Stimulated activated CD8-positive, alpha-beta memory T cell treated with anti-CD3 and anti-CD28 coated beads, Interleukin-7, amount 100 ng/mL, for 24 hours (primary cell): ENCODE data around the gene CGNL1.

ENCODE experiments used
- DNase-seq: peaks from one replicate; pipeline ENCODE4 v3.0.0-alpha.2; 2020; ENCODE audit warnings: low read depth

Gene CGNL1

DNA sequence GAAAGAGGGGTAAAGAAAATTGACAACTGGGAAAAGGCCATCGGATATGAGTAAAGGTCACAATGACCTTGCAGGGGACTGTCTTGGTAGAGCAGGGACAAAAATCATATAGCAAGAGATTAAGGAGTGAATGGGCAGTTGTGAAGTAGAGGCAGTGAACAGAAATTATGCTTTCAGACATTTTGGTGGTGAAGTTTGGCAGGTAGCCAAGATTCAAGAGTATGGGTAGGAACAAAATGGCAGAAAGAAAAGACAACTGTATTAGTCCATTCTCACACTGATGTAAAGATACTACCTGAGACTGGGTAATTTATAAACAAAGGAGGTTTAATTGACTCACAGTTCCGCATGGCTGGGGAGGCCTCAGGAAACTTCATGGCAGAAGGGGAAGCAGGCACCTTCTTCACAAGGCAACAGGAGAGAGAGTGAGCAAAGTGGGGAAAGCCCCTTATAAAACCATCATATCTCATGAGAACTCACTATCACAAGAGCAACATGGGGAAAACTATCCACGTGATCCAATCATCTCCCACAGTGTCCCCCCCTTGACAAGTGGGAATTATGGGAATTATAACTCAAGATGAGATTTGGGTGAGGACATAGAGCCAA, 84.0 kb downstream of the CGNL1 start:
- DNase-seq = no peak

DNA sequence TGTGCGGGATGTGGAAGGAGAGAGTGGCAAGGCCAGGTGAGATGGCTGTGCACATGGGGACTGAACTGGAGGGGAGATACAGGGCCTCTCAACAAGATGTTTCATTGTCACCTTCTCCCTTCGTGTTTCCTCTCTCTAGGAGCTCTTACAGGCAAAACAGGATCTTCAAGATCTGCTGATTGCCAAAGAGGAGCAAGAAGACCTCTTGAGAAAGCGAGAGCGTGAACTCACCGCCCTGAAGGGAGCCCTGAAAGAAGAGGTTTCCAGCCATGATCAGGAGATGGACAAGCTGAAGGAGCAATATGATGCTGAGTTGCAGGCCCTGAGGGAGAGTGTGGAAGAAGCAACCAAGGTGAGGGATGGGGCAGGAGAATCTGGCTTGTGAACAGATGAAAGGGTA, 85.2 kb downstream of the CGNL1 start:
- no peak for DNase-seq

GRCh38 chr15:57462381-57462780, 86.1 kb downstream of the CGNL1 start:
- no peak for DNase-seq

DNA sequence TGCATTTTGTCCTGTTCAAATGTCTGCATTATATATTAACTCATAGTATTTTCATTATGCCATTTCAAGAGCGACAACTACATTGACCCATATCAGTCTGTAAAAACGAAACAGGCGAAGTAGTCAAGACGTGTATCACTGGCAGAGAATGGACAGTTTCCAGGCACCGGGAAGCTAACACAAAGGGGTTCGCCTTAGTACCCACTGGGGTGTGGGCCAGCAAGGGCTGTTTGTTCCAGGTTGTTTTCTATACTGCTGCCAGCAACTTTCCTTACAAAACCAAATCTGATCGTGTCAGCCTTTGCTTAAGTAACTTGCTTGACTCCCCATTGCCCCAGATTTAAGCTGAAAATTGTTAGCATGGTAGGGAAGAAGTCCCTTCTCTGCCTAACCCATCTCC, 87.1 kb downstream of the CGNL1 start:
- no peak for DNase-seq

DNA sequence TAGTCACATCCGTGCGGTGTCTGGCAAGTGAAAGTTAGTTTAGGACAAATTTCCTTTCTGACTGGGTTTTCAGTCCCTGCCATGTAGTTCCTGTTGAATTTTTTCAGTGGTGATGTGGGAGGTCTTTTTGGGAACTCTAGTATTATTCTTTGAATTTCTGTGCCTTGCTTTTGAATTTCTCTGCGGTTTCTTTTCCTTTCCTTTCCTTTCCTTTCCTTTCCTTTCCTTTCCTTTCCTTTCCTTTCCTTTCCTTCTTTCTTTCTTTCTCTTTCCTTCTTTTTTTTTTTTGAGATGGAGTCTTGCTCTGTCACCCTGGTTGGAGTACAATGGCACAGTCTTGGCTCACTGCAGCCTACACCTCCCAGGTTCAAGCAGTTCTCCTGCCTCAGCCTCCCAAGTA, 88.2 kb downstream of the CGNL1 start:
- DNase-seq = no peak

DNA sequence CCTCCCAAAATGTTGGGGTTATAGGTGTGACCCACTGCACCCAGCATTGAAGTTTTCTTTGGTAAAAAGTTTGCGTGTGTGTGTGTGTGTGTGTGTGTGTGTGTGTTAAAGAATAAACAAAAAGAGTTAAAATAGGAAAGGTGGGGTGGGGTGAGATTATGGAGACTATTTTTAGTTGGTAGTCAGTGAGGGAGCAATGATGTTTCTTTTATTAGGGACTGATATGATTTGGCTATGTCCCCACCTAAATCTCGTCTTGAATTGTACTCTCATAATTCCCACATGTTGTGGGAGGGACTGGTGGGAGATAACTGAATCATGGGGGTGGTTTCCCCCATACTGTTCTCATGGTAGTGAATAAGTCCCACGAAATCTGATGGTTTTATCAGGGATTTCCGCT, 92.2 kb downstream of the CGNL1 start:
- DNase-seq = no peak

- no peak for DNase-seq
Measured at GRCh38 chr15:57470543-57470942, 94.2 kb downstream of the CGNL1 start.

GRCh38 chr15:57472861-57473260, 96.6 kb downstream of the CGNL1 start:
- DNase-seq = no peak

DNA sequence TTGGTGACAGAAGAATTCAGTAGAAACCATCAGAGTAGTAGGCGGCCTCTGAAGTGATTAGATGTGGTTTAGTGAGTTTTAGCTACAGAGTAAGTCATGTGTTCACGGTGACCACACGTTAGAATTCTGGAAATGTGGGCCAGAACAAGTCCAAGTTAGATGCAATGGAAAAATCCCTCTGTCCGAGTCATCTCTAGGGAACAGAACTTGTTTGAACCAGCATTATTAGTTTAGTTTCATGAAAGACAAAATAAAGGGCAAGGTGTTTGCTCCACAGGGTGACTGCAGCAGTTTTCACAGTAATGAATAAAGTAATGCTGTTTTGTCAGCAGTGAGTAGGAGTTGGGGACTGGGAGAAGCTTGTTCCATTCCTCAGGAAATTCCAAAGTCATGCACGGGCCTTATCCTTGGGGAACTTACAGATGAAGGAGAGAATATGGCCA, 100.2 kb downstream of the CGNL1 start:
- no peak for DNase-seq

GRCh38 chr15:57477736-57478522, 101.6 kb downstream of the CGNL1 start:
- no peak for DNase-seq

DNA sequence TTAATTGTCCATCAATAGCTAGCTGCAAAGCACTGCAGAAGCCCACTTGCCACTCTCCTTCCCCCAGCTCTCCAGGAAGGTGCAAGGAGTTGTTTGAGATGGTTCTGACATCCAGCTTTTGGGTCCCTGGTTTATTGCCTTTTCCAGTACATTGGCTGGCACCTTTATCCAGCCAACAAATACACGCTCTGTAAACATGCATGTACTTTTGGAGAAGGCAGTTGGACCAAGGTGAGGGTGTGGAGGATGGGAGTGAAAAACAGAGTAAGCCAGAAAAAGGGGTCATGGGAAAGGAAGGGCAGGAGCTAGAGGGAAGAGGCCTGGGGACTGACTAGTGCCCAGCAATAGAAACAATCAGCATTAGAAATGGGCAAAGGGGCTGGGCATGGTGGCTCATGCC, 102.7 kb downstream of the CGNL1 start:
- no peak for DNase-seq

DNA sequence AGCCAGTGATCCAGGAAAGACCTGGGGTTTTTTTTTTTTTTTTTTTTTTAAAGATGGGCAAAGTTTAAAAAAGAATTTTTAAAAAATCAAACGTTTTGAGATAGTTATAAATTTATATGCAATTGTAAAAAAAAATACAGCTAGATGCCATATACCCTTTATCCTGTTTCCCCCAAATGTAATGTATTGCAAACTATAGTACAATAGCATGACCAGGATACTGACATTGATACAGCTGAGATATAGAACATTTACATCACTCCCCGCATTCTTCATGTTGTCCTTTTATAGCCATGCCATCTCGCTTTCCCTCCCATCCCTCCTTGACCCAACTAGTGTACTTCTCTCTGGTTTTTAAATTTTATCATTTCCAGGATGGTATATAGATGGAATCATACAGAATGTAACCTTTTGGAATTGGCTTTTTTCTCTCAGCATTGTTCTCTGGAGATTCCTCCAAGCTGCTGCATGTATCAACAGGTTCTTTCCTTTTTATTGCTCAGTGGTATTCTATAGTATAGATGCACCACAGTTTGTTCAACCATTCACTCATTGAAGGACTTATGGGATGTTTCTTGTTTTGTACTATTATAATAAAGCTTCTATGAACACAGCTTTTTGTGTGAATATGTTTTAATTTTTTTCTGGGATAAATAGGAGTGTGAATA, 104.9 kb downstream of the CGNL1 start:
- DNase-seq = no peak

DNA sequence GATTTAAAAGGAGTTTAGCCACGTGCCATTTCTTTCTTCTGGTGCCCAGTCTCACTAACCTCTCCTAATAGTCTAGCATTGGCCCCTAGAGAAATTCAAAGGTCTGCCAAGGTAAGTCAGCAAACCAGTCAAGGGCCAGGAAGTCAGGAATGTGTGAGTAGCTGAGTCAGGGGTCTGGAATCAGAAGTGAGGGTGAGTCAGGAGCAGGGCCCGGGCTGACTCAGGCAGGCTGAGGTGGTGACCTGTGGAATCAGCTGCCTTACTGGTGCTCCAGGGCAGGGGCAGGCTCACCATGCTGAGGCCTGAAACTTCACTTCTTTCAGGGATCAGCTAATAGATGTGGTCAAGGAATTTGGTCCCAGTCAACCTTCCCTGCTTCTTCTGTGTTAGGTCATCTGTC, 109.6 kb downstream of the CGNL1 start:
- no peak for DNase-seq

GRCh38 chr15:57486833-57487232, 110.5 kb downstream of the CGNL1 start:
- DNase-seq = no peak

DNA sequence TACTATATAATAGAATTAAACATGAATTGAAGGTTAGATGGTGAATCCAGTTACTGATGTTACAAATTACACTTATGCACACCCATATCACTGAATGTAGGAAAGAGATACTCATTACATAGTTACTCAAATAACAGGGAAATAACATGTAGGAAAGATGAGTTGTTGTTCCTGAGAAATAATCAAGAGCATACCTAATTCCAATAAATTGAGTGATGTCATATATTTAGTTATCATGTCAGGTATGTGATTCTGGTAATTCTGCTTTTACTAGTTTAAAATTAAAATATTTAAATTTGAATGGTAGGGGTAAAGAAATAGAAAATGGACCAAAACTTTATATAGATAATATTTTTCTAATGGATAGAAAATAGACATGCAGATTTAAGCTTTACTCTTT, 112.8 kb downstream of the CGNL1 start:
- DNase-seq = no peak

DNA sequence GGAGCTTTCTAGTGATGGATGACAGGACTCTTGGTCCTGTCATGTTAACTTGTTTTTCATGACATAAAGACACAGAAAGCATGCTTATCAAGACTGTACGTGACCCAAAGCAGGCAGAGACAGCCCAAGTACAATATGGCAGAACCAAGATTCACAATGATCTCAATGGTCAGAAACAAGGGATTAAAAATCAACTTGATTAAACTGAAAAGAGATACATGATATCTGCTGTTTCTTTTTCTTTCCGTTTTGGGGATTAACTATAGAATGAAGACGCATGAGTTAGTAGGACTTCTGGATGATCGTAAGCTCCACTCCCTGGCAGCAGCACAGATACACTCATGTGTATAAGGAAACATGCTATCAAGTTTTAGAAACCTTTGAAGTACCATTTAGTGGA, 117.0 kb downstream of the CGNL1 start:
- DNase-seq = no peak

- no peak for DNase-seq
Measured at GRCh38 chr15:57494581-57494980, 118.3 kb downstream of the CGNL1 start.

DNA sequence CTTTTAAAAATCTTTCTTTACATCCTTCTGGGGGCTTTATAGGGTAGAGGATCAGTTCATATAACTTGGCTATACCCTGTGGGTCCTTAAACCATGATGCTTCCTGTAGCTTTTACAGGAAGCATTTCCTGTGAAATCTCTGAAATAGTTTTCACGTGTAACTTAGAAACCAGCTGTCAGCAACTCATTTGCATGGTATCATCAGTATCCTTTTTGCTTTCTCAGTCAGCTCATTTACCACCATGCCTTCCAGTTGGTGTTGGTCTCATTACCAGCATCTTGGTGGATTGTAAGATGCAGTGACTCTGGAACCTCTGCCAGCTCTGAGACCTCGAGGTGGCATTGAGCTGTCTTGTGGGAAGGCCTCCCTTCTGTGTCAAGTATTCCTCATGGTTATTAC, 118.7 kb downstream of the CGNL1 start:
- DNase-seq = no peak

GRCh38 chr15:57495554-57496165, 119.4 kb downstream of the CGNL1 start:
- DNase-seq = no peak

- DNase-seq = no peak
Measured at GRCh38 chr15:57496594-57496945, 120.3 kb downstream of the CGNL1 start.

- no peak for DNase-seq
Measured at GRCh38 chr15:57496946-57497869, 120.9 kb downstream of the CGNL1 start.

DNA sequence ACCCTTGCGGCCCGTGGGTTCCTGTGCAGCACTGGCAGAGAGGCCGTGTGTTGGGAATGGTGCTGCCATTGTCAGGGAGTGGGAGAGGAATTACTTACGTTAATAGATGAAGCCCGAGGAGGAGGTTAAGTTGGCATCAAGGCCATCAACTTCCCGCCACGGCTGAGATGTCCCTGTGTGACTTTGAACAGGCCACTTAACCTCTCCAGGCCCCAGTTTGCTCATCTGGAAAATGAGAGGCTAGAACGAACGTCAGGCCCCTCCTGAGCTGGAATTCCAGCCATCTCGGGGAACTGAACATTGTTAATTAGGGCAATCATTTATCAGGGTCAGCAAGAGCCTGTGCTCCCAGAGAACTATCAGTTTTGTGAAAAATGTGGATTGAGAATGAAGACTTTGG, 124.0 kb downstream of the CGNL1 start:
- DNase-seq = no peak
